MG63 (cell line): ENCODE data around the gene MTHFD2L. TPM values are rescaled to one million over a fixed set of nuclear protein-coding genes. Genes with fewer than 3 reads are reported as not detected.
"Not testable (repeated sequence)": the region's sequence is repeated elsewhere in the genome, so short reads cannot be mapped to it uniquely, and the experiment has no call there.

Experiments used
- DNase-seq: peaks from one replicate; pipeline ENCODE4 v3.0.0-alpha.2; 2020
- H3K27me3 ChIP-seq: fragments of 250-450 bp; sonication (Bioruptor Pico); 2 replicates; pipeline ENCODE4 v1.5.1; 2020; ENCODE audit warnings: mild to moderate bottlenecking, moderate library complexity
- H3K36me3 ChIP-seq: fragments of 250-450 bp; sonication (Bioruptor Pico); 2 replicates; pipeline ENCODE4 v1.5.1; 2020; ENCODE audit warnings: mild to moderate bottlenecking, moderate library complexity
- H3K4me3 ChIP-seq: fragments of 250-450 bp; sonication (Bioruptor Pico); 2 replicates; pipeline ENCODE4 v1.5.1; 2020; ENCODE audit warnings: mild to moderate bottlenecking, moderate library complexity
- H3K9me3 ChIP-seq: fragments of 250-450 bp; sonication (Bioruptor Pico); 2 replicates; pipeline ENCODE4 v1.5.1; 2020; ENCODE audit warnings: mild to moderate bottlenecking, moderate library complexity
- total RNA-seq: library from RNA; depleted of rRNA; stranded (reverse); fragments of >200 nt; shearing (Covaris generic); gene quantifications from 2 replicates; pipeline ENCODE4 v1.2.3, GENCODE V29; 2014; ENCODE audit warnings: low replicate concordance

Gene MTHFD2L
- total RNA-seq, 1 experiment from 2014 or later, result 6.7 TPM

DNA sequence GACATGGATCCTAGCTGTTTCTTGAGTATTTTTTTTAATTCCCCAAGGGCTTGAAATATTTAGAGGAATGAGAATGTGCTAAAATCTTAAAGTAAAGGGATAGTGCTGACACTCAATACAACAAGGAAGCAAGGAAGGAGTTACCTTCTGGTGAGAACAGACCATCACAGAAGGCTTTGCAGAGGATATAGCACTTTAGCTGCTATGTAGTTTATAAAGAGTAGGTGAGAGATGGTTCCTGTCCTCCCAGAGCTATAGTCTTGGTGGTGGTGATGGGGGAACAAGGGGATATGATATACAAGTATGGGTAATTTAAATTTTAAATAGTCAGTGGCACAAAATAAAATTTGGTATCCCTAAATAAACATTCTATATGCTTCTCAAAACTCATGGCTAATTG lies 47.6 kb downstream of the MTHFD2L start:
- H3K4me3 ChIP-seq, result no peak overlapping the region
- no peaks in the 10 kb centered on the region for H3K27me3 ChIP-seq
- no peaks in the 10 kb centered on the region for H3K36me3 ChIP-seq
- DNase-seq, result no peak
- no peaks in the 10 kb centered on the region for H3K9me3 ChIP-seq

DNA sequence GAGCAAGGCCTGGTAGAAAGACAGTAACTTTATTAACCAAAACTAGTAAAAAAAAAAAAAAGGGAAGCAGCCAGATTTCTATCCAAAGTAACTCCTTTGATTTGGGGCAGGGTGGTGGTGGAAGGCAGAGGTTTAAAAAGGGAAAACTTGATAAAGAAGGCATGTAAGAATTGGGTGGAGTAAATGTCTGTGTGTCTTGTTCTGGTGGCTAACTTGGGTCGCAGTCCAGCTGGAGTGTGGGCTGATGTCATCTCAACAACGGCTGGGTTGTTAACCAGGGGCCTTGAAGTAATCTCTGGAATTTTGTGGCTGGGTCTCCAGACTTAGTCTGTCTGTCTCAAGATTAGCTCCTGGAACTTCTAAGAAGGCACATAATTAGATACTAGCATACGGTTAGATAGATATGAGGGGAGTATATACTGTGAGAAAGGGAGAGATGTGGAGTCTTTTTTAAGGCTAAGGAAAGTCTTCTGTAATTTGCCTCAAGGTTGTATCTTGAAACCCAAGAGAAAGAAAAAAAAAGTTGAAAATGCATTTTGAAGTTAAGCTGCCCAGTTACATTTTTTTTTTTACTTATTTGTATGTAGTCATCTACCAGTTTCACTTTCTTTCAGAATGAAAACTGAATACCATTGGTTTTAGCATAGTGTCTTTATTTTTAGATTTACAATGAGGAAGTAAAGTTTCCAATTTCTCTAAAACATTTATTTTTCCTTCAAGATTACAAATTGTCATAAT lies 48.3 kb downstream of the MTHFD2L start:
- no peak overlapping the region for H3K4me3 ChIP-seq
- H3K36me3 ChIP-seq, result no peaks in the 10 kb centered on the region
- no peaks in the 10 kb centered on the region for H3K9me3 ChIP-seq
- DNase-seq, result peak; percentile 23
- no peaks in the 10 kb centered on the region for H3K27me3 ChIP-seq

DNA sequence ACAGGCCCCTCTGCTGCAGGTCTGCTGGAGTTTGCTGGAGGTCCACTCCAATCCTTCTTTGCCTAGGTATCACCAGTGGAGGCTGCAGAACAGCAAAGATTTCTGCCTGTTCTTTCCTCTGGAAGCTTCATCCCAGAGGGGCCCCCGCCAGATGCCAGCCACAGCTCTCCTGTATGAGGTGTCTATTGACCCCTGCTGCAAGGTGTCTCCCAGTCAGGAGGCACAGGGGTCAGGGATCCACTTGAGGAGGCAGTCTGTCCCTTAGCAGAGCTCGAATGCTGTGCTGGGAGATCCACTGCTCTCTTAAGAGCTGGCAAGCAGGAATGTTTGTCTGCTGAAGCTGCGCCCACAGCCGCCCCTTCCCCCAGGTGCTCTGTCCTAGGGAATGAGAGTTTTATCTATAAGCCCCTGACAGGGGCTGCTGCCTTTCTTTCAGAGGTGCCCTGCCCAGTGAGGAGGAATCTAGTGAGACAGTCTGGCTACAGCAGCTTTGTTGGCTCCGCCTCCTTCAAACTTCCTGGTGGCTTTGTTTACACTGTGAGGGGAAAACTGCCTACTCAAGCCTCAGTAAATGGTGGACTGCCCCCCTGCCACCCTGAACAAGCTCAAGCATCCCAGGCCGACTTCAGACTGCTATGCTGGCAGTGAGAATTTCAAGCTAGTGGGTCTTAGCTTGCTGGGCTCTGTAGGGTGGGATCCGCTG lies 56.7 kb downstream of the MTHFD2L start:
- DNase-seq, H3K36me3 ChIP-seq, H3K9me3 ChIP-seq, H3K4me3 ChIP-seq, H3K27me3 ChIP-seq: not testable (repeated sequence)

DNA sequence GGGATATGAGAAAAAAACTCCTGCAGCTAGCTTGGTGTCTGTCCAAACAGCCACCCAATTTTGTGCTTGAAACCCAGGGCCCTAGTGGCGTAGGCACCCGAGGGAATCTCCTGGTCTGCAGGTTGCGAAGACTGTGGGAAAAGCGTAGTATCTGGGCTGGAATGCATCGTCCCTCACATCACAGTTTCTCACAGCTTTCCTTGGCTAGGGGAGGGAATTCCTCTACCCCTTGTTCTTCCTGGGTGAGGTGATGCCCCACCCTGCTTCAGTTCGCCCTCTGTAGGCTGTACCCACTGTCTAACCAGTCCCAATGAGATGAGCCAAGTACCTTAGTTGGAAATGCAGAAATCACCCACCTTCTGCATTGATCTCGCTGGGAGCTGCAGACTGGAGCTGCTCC lies 57.3 kb downstream of the MTHFD2L start:
- not testable (repeated sequence) for H3K36me3 ChIP-seq, H3K4me3 ChIP-seq, DNase-seq, H3K27me3 ChIP-seq, H3K9me3 ChIP-seq

DNA sequence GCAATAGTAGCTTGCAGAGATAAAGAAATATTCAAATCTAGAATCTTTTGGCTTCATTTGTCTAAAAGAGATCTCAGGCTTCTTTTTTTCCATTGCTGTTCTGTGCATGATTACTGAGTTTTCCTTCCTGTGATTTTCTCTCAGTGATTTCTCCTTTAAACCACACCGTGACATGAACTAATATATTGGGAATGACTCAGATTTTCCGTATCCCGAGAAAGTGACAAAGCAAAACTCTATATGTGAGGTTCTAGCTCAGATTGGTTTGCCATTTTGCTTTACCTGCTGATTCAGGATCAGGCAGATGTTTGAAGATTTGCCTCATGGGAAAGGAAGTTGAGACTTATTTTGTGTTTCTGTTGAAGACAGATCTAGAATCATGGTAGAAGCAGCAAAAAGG lies 59.4 kb downstream of the MTHFD2L start:
- Histone ChIP-seq H3K9me3 (no peaks in the 10 kb centered on the region), H3K27me3 (no peaks in the 10 kb centered on the region)
- no peak for DNase-seq

DNA sequence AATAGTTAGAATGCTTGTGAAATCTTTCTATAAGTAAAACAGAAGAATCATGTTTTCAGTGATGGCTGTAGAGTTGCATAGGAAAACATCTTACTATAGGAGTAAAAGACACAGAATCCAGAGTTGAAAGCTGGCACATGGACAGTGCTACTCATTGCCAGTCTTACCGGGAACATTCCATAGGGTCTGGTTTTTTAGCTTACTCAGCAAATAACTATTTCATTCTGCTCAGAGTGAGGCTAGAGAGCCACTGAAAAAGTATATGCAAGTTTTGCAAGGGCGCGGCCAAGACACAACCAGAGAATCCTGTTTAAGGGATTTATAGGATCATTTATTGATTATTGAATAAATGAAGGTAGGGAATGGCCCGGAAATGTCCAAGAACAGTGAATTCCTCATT lies 60.3 kb downstream of the MTHFD2L start:
- H3K9me3 ChIP-seq, result no peaks in the 10 kb centered on the region
- H3K27me3 ChIP-seq, result no peaks in the 10 kb centered on the region
- no peak for DNase-seq
- no peak overlapping the region for H3K4me3 ChIP-seq
- H3K36me3 ChIP-seq, result no peaks in the 10 kb centered on the region

More for the DNA sequence above, 59.4 kb downstream of the MTHFD2L start:
- no peaks in the 10 kb centered on the region for H3K36me3 ChIP-seq
- H3K4me3 ChIP-seq, result no peak overlapping the region

DNA sequence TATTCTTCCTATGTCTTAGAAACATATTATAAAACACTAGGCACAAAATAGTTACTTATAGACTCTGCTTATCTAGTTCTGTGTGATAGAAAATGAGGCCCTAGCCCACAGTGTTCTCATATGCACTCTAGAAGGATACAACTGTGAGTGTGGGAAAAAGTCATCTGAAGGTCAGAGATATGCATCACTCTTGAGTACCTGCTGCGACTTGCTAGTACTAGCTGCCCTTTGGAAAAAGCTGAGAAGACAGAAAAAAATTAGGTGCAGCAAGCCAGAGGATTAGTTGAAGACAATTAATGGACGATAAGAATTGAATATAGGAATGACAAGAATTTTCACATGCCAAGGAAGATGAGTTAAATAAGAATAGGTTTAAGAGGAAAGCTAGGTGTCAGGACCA lies 61.3 kb downstream of the MTHFD2L start:
- Histone ChIP-seq H3K9me3 (no peaks in the 10 kb centered on the region), H3K36me3 (no peaks in the 10 kb centered on the region), H3K4me3 (no peak overlapping the region), H3K27me3 (no peaks in the 10 kb centered on the region)
- no peak for DNase-seq

DNA sequence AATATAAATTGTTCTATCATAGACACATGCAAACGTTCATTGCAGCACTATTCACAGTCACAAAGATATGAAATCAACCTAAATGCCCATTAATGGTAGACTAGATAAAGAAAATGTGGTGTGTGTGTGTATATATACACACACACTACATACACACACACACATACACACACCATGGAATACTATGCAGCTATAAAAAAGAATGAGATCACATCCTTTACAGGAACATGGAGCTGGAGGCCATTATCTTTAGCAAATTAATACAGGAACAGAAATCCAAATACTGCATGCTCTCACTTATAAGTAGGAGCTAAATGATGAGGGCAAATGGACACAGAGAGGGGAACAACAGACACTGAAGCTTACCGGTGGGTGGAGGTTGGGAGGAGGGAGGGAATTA lies 65.2 kb downstream of the MTHFD2L start:
- no peak for DNase-seq
- Histone ChIP-seq H3K36me3 (no peaks in the 10 kb centered on the region), H3K4me3 (no peak overlapping the region), H3K27me3 (no peaks in the 10 kb centered on the region), H3K9me3 (no peaks in the 10 kb centered on the region)

DNA sequence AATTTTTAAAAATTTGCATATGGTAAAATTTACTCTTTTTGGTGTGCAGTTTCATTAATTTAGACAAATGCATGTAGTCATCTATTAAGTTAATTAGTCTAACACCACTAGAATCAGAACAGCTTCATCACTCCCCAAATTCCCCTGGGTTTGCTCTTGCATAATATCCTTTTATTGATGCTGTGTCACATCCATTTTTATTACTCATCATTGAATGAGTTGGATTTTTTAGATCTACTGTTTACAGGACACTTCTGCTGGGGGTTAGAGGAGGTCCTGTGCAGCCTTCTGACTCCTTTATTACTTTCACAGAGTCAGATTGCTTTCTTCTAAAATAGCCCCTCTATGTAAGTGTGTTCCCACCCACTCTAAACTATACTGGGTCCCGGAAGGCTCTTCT lies 65.9 kb downstream of the MTHFD2L start:
- Histone ChIP-seq H3K27me3 (no peaks in the 10 kb centered on the region), H3K9me3 (no peaks in the 10 kb centered on the region), H3K36me3 (no peaks in the 10 kb centered on the region), H3K4me3 (no peak overlapping the region)
- peak; percentile 8 for DNase-seq

DNA sequence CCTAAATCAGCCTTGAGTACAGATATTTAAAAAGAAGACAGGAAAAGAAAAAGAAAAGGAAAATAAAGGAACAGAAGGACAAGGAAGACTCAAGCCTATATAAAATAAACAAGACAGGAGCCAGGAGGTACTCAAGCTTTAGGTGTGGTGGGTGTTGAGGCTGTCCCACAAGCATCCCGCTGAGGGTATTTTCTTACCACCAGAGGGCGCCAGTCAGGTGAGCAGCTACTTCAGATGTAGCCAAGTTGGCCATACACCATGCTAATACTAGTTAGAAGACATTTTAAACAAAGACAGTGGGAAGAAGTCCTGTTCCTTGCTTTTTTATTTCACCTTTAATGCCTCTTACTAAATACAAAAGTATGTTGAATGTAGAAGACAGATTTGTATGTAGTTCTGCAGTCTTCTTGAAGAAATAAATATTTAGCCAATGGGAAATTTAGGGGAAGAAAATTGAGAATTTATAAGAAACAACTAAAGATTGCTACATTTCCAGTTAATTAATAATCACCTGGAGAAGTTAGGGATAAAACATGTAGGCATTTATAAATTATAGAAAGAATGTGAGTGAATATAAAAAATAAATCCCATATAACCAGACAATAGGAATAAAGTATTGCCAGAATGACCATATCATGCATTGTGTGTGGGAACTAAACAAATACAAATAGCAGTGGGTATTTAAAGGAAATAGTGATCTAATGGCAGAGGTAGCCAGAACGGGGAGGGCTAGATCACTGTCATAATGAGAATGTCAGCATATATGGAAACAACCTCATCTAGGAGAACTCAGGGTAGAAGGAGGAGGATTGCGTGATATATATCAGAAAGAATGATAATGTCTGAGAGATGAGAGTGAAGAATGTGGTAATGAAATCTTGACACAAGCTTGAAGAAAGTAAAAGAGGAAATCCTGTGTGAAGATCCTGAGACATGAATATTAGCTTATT lies 71.0 kb downstream of the MTHFD2L start:
- peak; percentile 60 for DNase-seq
- H3K9me3 ChIP-seq, result no peaks in the 10 kb centered on the region
- H3K4me3 ChIP-seq, result no peak overlapping the region
- H3K27me3 ChIP-seq, result no peaks in the 10 kb centered on the region
- H3K36me3 ChIP-seq, result no peaks in the 10 kb centered on the region

DNA sequence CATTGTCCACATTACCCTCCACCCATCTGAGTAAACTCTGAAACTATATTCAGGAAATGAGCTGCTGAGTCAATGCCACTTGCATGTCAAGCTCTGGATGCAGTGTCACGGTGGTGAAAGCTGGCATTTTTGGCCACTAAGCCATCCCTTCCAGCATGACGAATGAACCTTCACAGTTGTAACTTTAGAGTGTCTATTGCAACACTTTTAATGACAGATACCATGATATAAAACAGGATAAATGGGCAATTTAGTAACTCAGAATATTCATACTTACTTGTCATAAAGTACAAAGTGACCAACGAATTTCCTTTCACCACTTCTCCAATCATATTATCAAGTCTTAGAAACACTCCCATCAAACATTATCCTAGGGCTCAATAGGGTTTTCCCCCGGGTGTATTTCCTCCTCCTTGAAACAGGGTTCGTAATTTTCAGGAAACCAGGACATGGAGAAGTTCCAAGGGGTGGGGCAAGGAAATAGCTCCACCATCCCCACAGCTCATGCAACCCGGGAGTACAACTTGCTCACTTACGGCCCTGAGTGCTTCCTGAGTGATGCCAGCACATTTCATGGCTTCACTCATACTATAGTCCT lies 73.1 kb downstream of the MTHFD2L start:
- DNase-seq, result peak; percentile 63
- Histone ChIP-seq H3K9me3 (no peaks in the 10 kb centered on the region), H3K4me3 (no peak overlapping the region), H3K36me3 (no peaks in the 10 kb centered on the region), H3K27me3 (no peaks in the 10 kb centered on the region)

DNA sequence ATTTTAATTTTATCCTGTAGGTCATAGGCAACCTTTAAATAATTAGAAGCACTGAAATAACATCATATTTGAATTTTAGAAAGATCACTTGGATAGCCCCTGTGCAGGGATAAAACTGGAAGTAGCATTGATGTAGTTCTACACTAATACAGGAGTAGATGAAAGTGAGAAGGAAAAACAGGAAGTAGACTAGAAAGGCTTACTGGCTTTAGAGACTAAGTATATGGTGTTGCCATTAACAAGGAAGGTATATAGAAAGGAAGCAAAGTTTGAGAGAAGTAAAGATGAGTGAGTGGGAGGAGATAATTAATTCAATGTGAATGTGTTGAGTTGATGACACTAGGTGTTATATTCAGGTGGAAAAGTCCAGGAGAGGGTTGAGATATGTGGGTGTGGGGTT lies 77.2 kb downstream of the MTHFD2L start:
- Histone ChIP-seq H3K36me3 (no peaks in the 10 kb centered on the region), H3K9me3 (no peaks in the 10 kb centered on the region), H3K4me3 (no peak overlapping the region), H3K27me3 (no peaks in the 10 kb centered on the region)
- no peak for DNase-seq

DNA sequence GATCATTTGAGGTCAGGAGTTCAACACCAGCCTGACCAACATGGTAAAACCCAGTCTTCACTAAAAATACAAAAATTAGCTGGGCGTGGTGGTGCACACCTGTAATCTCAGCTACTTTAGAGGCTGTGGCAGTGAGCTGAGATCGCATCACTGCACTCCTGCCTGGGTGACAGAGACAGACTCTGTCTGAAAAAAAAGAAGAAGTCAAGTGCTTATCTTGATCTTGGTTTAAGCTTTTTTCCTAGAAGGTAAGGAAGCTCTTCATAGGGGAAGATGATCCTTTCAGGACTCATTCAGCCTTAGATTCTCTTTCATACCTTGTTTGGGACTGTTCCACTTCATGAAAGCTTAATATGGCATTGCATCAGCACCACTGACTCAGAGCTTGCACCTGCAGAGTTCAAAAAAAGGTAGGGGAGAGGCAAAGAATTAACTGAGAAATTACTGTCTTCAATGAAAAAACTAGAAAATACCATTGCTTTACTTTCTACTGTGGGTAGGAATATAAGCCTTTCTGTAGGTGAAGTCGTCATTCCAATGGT lies 79.6 kb downstream of the MTHFD2L start:
- DNase-seq, result no peak
- H3K27me3 ChIP-seq, result no peaks in the 10 kb centered on the region
- no peaks in the 10 kb centered on the region for H3K9me3 ChIP-seq
- no peaks in the 10 kb centered on the region for H3K36me3 ChIP-seq
- no peak overlapping the region for H3K4me3 ChIP-seq

DNA sequence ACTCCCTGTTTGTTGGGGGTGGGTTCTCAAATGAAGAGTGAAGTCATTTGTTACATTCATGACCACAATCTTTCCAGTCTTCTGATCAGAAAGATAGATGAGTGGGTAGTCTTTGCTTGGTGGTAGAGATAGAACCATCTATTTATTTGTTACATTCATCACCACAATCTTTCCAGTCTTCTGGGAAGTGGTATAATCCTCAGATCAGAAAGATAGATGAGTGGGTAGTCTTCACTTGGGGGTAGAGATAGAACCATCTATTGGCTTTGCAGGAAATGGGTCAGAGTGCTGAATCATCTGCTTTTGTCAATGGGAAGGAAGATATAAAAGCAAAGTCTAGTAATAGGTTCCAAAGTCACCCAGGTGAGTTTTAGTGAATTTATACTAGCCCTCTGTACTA lies 86.1 kb downstream of the MTHFD2L start:
- Histone ChIP-seq H3K36me3 (no peaks in the 10 kb centered on the region), H3K4me3 (no peak overlapping the region), H3K27me3 (no peaks in the 10 kb centered on the region), H3K9me3 (no peaks in the 10 kb centered on the region)
- DNase-seq, result no peak

DNA sequence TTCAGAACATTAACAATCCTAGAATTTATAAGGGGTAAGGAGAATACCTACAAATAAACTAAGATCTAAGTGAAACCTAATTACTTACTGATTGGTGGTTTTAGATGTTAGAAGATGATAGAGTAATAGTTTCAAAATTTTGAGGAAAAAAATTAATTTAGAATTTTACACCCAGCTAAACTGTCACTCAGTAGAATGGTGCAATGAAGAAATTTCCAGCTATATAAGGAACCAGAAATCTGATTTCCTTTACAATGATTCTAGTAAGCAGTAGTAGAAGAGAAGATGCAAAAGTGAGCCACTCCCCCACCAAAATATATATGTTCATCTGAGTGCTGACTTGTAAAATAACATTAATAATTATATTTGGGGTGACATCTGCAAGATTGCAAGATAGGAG lies 95.0 kb downstream of the MTHFD2L start:
- no peak overlapping the region for H3K4me3 ChIP-seq
- no peaks in the 10 kb centered on the region for H3K36me3 ChIP-seq
- peaks cover 2% of the 10 kb centered on the region; the same call in 1 of the 2 replicates for H3K9me3 ChIP-seq
- no peak for DNase-seq
- no peaks in the 10 kb centered on the region for H3K27me3 ChIP-seq

DNA sequence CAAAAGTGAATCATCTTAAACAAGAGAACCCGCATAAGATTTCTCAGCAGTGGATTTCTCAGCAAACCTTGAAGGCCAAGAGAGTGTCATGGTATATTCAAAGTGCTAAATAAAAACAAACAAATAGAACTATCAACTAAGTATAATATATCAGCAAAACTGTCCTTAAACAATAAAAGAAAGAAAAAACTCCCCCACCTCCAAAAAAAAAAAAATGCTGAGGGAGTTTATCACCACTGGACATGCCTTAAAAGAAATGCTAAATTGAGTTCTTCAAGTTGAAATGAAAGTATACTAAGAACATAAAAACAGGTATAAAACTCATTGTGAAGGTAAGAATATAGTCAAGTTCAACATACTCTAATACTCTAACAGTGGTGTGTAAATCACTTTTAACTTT lies 96.5 kb downstream of the MTHFD2L start:
- H3K4me3 ChIP-seq, result no peak overlapping the region
- DNase-seq, result no peak
- peaks cover 2% of the 10 kb centered on the region; the same call in 1 of the 2 replicates for H3K9me3 ChIP-seq
- no peaks in the 10 kb centered on the region for H3K36me3 ChIP-seq
- no peaks in the 10 kb centered on the region for H3K27me3 ChIP-seq
